Measurements from ENCODE around the gene SLC6A15.

The SLC6A15 gene

GRCh38 chr12:84877340-84877739 lies 35.3 kb downstream of the SLC6A15 start:
- no peak for DNase-seq (ENCODE audit: extremely low spot score)
- no peak for TF ChIP-seq CTCF (IDR thresholded peaks at IDR 0.05; ENCODE audit: control extremely low read depth, extremely low read depth, low read depth, missing control alignments)
- CTCF ChIA-PET, result interaction anchor here (0.9 to 12.7 kb wide), 3 partner anchors 9 to 180 kb away, joined by 3 to 159 read pairs (median 10); no protein-coding TSS in a partner anchor
- POLR2A ChIA-PET, result no interaction called here

- ChIA-PET CTCF (interaction anchor here (0.7 to 12.7 kb wide), 16 partner anchors 8 to 312 kb away, joined by 3 to 159 read pairs (median 4); partner anchors contain the start of genes LRRIQ1 and TSPAN19), POLR2A (no interaction called here)
- no peak for TF ChIP-seq CTCF (IDR thresholded peaks at IDR 0.05; ENCODE audit: control extremely low read depth, extremely low read depth, low read depth, missing control alignments)
- no peak for DNase-seq (ENCODE audit: extremely low spot score)
Observed at GRCh38 chr12:84875241-84875640, 37.4 kb downstream of the SLC6A15 start.

- DNase-seq (ENCODE audit: extremely low spot score), result no peak
- no peak for TF ChIP-seq CTCF (IDR thresholded peaks at IDR 0.05; ENCODE audit: control extremely low read depth, extremely low read depth, low read depth, missing control alignments)
- ChIA-PET POLR2A (no interaction called here), CTCF (interaction anchor here (0.7 to 12.7 kb wide), 17 partner anchors 8 to 313 kb away, joined by 3 to 159 read pairs (median 4); partner anchors contain the start of genes LRRIQ1 and TSPAN19)
Observed at GRCh38 chr12:84874825-84875139, 37.8 kb downstream of the SLC6A15 start.

- POLR2A ChIA-PET, result no interaction called here
- CTCF ChIA-PET, result interaction anchor here (0.6 to 12.7 kb wide), 15 partner anchors 9 to 1047 kb away, joined by 3 to 159 read pairs (median 3); no protein-coding TSS in a partner anchor
- TF ChIP-seq CTCF (IDR thresholded peaks at IDR 0.05; ENCODE audit: control extremely low read depth, extremely low read depth, low read depth, missing control alignments), result peak; percentile 70
- peak; percentile 24 for DNase-seq (ENCODE audit: extremely low spot score)
Observed at GRCh38 chr12:84874125-84874824, 38.3 kb downstream of the SLC6A15 start.

GRCh38 chr12:84862186-84862585 lies 50.4 kb downstream of the SLC6A15 start:
- CTCF ChIA-PET, result interaction anchor here (1.0 to 1.8 kb wide), 3 partner anchors 12 to 18 kb away, joined by 3 to 4 read pairs (median 4); no protein-coding TSS in a partner anchor
- POLR2A ChIA-PET, result no interaction called here
- no peak for TF ChIP-seq CTCF (IDR thresholded peaks at IDR 0.05; ENCODE audit: control extremely low read depth, extremely low read depth, low read depth, missing control alignments)
- no peak for DNase-seq (ENCODE audit: extremely low spot score)

GRCh38 chr12:84860718-84861117 lies 51.9 kb downstream of the SLC6A15 start:
- POLR2A ChIA-PET, result no interaction called here

More at GRCh38 chr12:84860718-84861117, 51.9 kb downstream of the SLC6A15 start:
- DNase-seq (ENCODE audit: extremely low spot score), result no peak
- no peak for TF ChIP-seq CTCF (IDR thresholded peaks at IDR 0.05; ENCODE audit: control extremely low read depth, extremely low read depth, low read depth, missing control alignments)
- CTCF ChIA-PET, result no interaction called here
